SJSA1 (cell line): ENCODE measurements around the gene HECA. TPM values are rescaled to one million over a fixed set of nuclear protein-coding genes. Genes with fewer than 3 reads are reported as not detected.
A peak's percentile ranks its signal among the peaks of the same experiment; 100 is the strongest.
"Not testable (repeated sequence)": the region's sequence is repeated elsewhere in the genome, so short reads cannot be mapped to it uniquely, and the experiment has no call there.

Experiments
- DNase-seq, 2 experiments: peaks; one replicate each; pipeline ENCODE4 v3.0.0-alpha.2; 2015 to 2020; ENCODE audit warnings: low spot score in 2 of 2, low read depth in 1 of 2
- H3K27ac ChIP-seq: fragments of 250-450 bp; sonication (Bioruptor Pico); 2 replicates; pipeline ENCODE4 v1.5.1; 2020; ENCODE audit warnings: mild to moderate bottlenecking, moderate library complexity
- H3K27me3 ChIP-seq: fragments of 250-450 bp; sonication (Bioruptor Pico); replicated peaks from 2 replicates; pipeline ENCODE4 v1.5.1; 2020; ENCODE audit warnings: mild to moderate bottlenecking, moderate library complexity
- H3K36me3 ChIP-seq: fragments of 250-450 bp; sonication (Bioruptor Pico); 2 replicates; pipeline ENCODE4 v1.5.1; 2020; ENCODE audit warnings: mild to moderate bottlenecking
- H3K4me1 ChIP-seq: fragments of 250-450 bp; sonication (Bioruptor Pico); replicated peaks from 2 replicates; pipeline ENCODE4 v1.6.1; 2021; ENCODE audit warnings: mild to moderate bottlenecking
- H3K4me3 ChIP-seq: fragments of 250-450 bp; sonication (Bioruptor Pico); 2 replicates; pipeline ENCODE4 v1.5.1; 2020; ENCODE audit warnings: mild to moderate bottlenecking
- H3K9me3 ChIP-seq: fragments of 250-450 bp; sonication (Bioruptor Pico); replicated peaks from 2 replicates; pipeline ENCODE4 v1.5.1; 2020; ENCODE audit warnings: mild to moderate bottlenecking
- total RNA-seq: library from RNA; depleted of rRNA; stranded (reverse); fragments of >200 nt; shearing (Covaris generic); gene quantifications from 2 replicates; pipeline ENCODE4 v1.2.3, GENCODE V29; 2014

The HECA gene
- total RNA-seq, 1 experiment from 2014 or later, result 9.5 TPM

GRCh38 chr6:139156551-139156950, 21.7 kb downstream of the HECA start:
- Histone ChIP-seq H3K27me3 (no peaks in the 10 kb centered on the region), H3K9me3 (no peaks in the 10 kb centered on the region), H3K36me3 (no peaks in the 10 kb centered on the region), H3K4me1 (peaks cover 15% of the 10 kb centered on the region), H3K27ac (no peak overlapping the region), H3K4me3 (no peak overlapping the region)
- no peak for DNase-seq

- not testable (repeated sequence) for H3K27ac ChIP-seq
These were observed 22.2 kb downstream of the HECA start for GRCh38 chr6:139157086-139157485.

GRCh38 chr6:139159016-139159415, 24.1 kb downstream of the HECA start:
- no peak for DNase-seq
- no peaks in the 10 kb centered on the region for H3K36me3 ChIP-seq
- H3K27me3 ChIP-seq, result no peaks in the 10 kb centered on the region; the same call in 1 of the 2 replicates
- no peaks in the 10 kb centered on the region for H3K9me3 ChIP-seq
- no peak overlapping the region for H3K4me3 ChIP-seq
- peaks cover 12% of the 10 kb centered on the region for H3K4me1 ChIP-seq
- H3K27ac ChIP-seq, result no peak overlapping the region

More at GRCh38 chr6:139157086-139157485, 22.2 kb downstream of the HECA start:
- peaks cover 15% of the 10 kb centered on the region for H3K4me1 ChIP-seq
- not testable (repeated sequence) for H3K9me3 ChIP-seq, H3K27me3 ChIP-seq, H3K36me3 ChIP-seq, H3K4me3 ChIP-seq, DNase-seq

GRCh38 chr6:139161169-139161568, 26.3 kb downstream of the HECA start:
- no peak overlapping the region for H3K4me3 ChIP-seq
- peaks cover 9% of the 10 kb centered on the region for H3K4me1 ChIP-seq
- no peaks in the 10 kb centered on the region for H3K9me3 ChIP-seq
- H3K27me3 ChIP-seq, result no peaks in the 10 kb centered on the region; the same call in 1 of the 2 replicates
- DNase-seq, result peak; percentile 76 to 87
- no peak overlapping the region for H3K27ac ChIP-seq
- H3K36me3 ChIP-seq, result no peaks in the 10 kb centered on the region

GRCh38 chr6:139161817-139162284, 27.0 kb downstream of the HECA start:
- no peak for DNase-seq
- peaks cover 9% of the 10 kb centered on the region for H3K4me1 ChIP-seq
- peaks cover 2% of the 10 kb centered on the region for H3K36me3 ChIP-seq
- no peaks in the 10 kb centered on the region for H3K9me3 ChIP-seq
- H3K27ac ChIP-seq, result no peak overlapping the region
- no peaks in the 10 kb centered on the region; the same call in 1 of the 2 replicates for H3K27me3 ChIP-seq
- no peak overlapping the region for H3K4me3 ChIP-seq

GRCh38 chr6:139164001-139164400, 29.1 kb downstream of the HECA start:
- no peak overlapping the region for H3K4me3 ChIP-seq
- H3K36me3 ChIP-seq, result peaks cover 7% of the 10 kb centered on the region
- H3K27ac ChIP-seq, result no peak overlapping the region
- no peaks in the 10 kb centered on the region for H3K9me3 ChIP-seq
- no peaks in the 10 kb centered on the region; the same call in 1 of the 2 replicates for H3K27me3 ChIP-seq
- no peak for DNase-seq
- H3K4me1 ChIP-seq, result peaks cover 9% of the 10 kb centered on the region

- Histone ChIP-seq H3K36me3 (peaks cover 7% of the 10 kb centered on the region), H3K9me3 (no peaks in the 10 kb centered on the region), H3K27ac (no peak overlapping the region), H3K4me3 (no peak overlapping the region), H3K27me3 (no peaks in the 10 kb centered on the region; the same call in 1 of the 2 replicates), H3K4me1 (peaks cover 9% of the 10 kb centered on the region)
- no peak for DNase-seq
These were observed 30.4 kb downstream of the HECA start for GRCh38 chr6:139165324-139165723.

- Histone ChIP-seq H3K4me1 (peaks cover 1% of the 10 kb centered on the region), H3K27ac (no peak overlapping the region), H3K36me3 (peaks cover 7% of the 10 kb centered on the region), H3K9me3 (no peaks in the 10 kb centered on the region), H3K27me3 (no peaks in the 10 kb centered on the region; the same call in 1 of the 2 replicates), H3K4me3 (no peak overlapping the region)
- DNase-seq, result no peak
These were observed 31.5 kb downstream of the HECA start for GRCh38 chr6:139166238-139166955.

GRCh38 chr6:139166956-139167313, 32.1 kb downstream of the HECA start:
- Histone ChIP-seq H3K27ac (no peak overlapping the region), H3K27me3 (no peaks in the 10 kb centered on the region; the same call in 1 of the 2 replicates), H3K36me3 (peaks cover 7% of the 10 kb centered on the region), H3K4me3 (no peak overlapping the region), H3K4me1 (no peaks in the 10 kb centered on the region), H3K9me3 (no peaks in the 10 kb centered on the region)
- no peak for DNase-seq

- no peak overlapping the region for H3K27ac ChIP-seq
- no peaks in the 10 kb centered on the region for H3K9me3 ChIP-seq
- peaks cover 2% of the 10 kb centered on the region for H3K36me3 ChIP-seq
- no peak overlapping the region for H3K4me3 ChIP-seq
- H3K4me1 ChIP-seq, result no peaks in the 10 kb centered on the region
- DNase-seq, result no peak
- H3K27me3 ChIP-seq, result no peaks in the 10 kb centered on the region
These were observed 37.3 kb downstream of the HECA start for GRCh38 chr6:139172151-139172550.

GRCh38 chr6:139172567-139172966, 37.7 kb downstream of the HECA start:
- Histone ChIP-seq H3K9me3 (no peaks in the 10 kb centered on the region), H3K27me3 (no peaks in the 10 kb centered on the region)
- no peak for DNase-seq

GRCh38 chr6:139173172-139173571, 38.3 kb downstream of the HECA start:
- no peak for DNase-seq
- H3K4me3 ChIP-seq, result no peak overlapping the region
- no peaks in the 10 kb centered on the region for H3K36me3 ChIP-seq
- H3K4me1 ChIP-seq, result no peaks in the 10 kb centered on the region
- H3K27me3 ChIP-seq, result no peaks in the 10 kb centered on the region
- H3K9me3 ChIP-seq, result no peaks in the 10 kb centered on the region
- no peak overlapping the region for H3K27ac ChIP-seq

More at GRCh38 chr6:139172567-139172966, 37.7 kb downstream of the HECA start:
- H3K4me3 ChIP-seq, result no peak overlapping the region
- no peaks in the 10 kb centered on the region for H3K36me3 ChIP-seq
- no peak overlapping the region for H3K27ac ChIP-seq
- no peaks in the 10 kb centered on the region for H3K4me1 ChIP-seq

- Histone ChIP-seq H3K27me3 (no peaks in the 10 kb centered on the region), H3K4me3 (no peak overlapping the region), H3K4me1 (no peaks in the 10 kb centered on the region), H3K27ac (no peak overlapping the region), H3K9me3 (no peaks in the 10 kb centered on the region), H3K36me3 (no peaks in the 10 kb centered on the region)
- DNase-seq, result no peak
These were observed 38.9 kb downstream of the HECA start for GRCh38 chr6:139173822-139174221.

- DNase-seq, result no peak
- no peak overlapping the region for H3K27ac ChIP-seq
- H3K4me3 ChIP-seq, result no peak overlapping the region
- H3K36me3 ChIP-seq, result no peaks in the 10 kb centered on the region
- H3K9me3 ChIP-seq, result no peaks in the 10 kb centered on the region
- no peaks in the 10 kb centered on the region for H3K4me1 ChIP-seq
- no peaks in the 10 kb centered on the region for H3K27me3 ChIP-seq
These were observed 40.1 kb downstream of the HECA start for GRCh38 chr6:139174961-139175360.
